K562 (cell line): ENCODE results near the gene ACTR5. TPM values are rescaled to one million over a fixed set of nuclear protein-coding genes. Genes with fewer than 3 reads are reported as not detected.

Experiments used
- ATAC-seq: fragments of 200-7000 bp; cut with Tn5 transposase; 3 replicates; pipeline ENCODE4 v1.9.1; 2020; ENCODE audit warnings: moderate library complexity
- BruUV-seq: library from RNA; stranded (reverse); fragments of 400-500 nt; replicated peaks from 2 replicates; lab custom pipeline; 2021; lab: Mats Ljungman, UMichigan
- CTCF ChIA-PET: fragments of 300-600 bp; formaldehyde crosslinking; extraction: SDS; loops from one replicate; lab custom pipeline; 2021; ENCODE audit warnings: low intra/inter-chr PET ratio; lab: Yijun Ruan, JAX
- POLR2A ChIA-PET: fragments of 300-600, 350-650 bp; sonication (Branson Sonifier 250); formaldehyde crosslinking; extraction: SDS; loops from one replicate; lab custom pipeline; 2021; ENCODE audit warnings: antibody characterized with exemption, inconsistent platforms; lab: Yijun Ruan, JAX
- DNase-seq, 4 experiments: peaks; one replicate each; pipeline versions ENCODE4 v3.0.0 to v3.0.0-alpha.2; 2011 to 2018; ENCODE audit warnings: low spot score in 3 of 4, mixed read lengths in 3 of 4; ENCODE audit errors: extremely low read depth in 1 of 4
- FAIRE-seq: peaks from 2 replicates; lab custom pipeline; 2011; peaks lifted over from hg19 to GRCh38; lab: Jason Lieb, UNC
- H2AFZ ChIP-seq: 2 replicates; pipeline ENCODE4 v1.6.0; 2011; ENCODE audit warnings: low read depth, low read length, control low read depth, inconsistent platforms
- H3K27ac ChIP-seq: fragments of 200-600 bp; 3 replicates; pipeline ENCODE4 v1.8.0; 2011; ENCODE audit warnings: low read depth, mild to moderate bottlenecking, control low read depth, inconsistent platforms, low read length, moderate library complexity, mixed read lengths; ENCODE audit errors: extremely low read depth
- H3K27me3 ChIP-seq, 2 experiments: fragments of 300-600 bp in 1 of 2; 2 replicates in 1 of 2; 3 replicates in 1 of 2; pipeline versions ENCODE4 v1.6.0 to v1.8.0; 2011; ENCODE audit warnings: inconsistent platforms in 2 of 2, low read length in 2 of 2, mild to moderate bottlenecking in 1 of 2, mixed read lengths in 1 of 2, moderate library complexity in 1 of 2; ENCODE audit not compliant: control insufficient read depth in 2 of 2, insufficient read depth in 2 of 2
- H3K36me3 ChIP-seq: fragments of 300-600 bp; 3 replicates; pipeline ENCODE4 v1.8.0; 2011; ENCODE audit warnings: mild to moderate bottlenecking, low read length, inconsistent platforms; ENCODE audit not compliant: control insufficient read depth, insufficient read depth
- H3K4me1 ChIP-seq, 2 experiments: fragments of 200-600 bp in 1 of 2; replicated peaks in 1 of 2; 2 replicates in 1 of 2; 3 replicates in 1 of 2; pipeline versions ENCODE4 v1.5.1 to v1.8.0; 2011; ENCODE audit warnings: inconsistent platforms in 2 of 2, low read length in 2 of 2, mild to moderate bottlenecking in 1 of 2, mixed read lengths in 1 of 2, moderate library complexity in 1 of 2; ENCODE audit not compliant: control insufficient read depth in 2 of 2, insufficient read depth in 2 of 2
- H3K4me2 ChIP-seq: 2 replicates; pipeline ENCODE4 v1.6.1; 2011; ENCODE audit warnings: low read length, control low read depth, inconsistent platforms, mixed read lengths; ENCODE audit not compliant: insufficient read depth
- H3K4me3 ChIP-seq: fragments of 200-600 bp; sonication (generic), shearing (Covaris generic); 2 replicates; pipeline ENCODE4 v1.5.1; 2016; ENCODE audit warnings: control low read depth, inconsistent platforms
- H3K79me2 ChIP-seq: fragments of 200-600 bp; 3 replicates; pipeline ENCODE4 v1.8.0; 2011; ENCODE audit warnings: low read length, inconsistent platforms; ENCODE audit not compliant: control insufficient read depth, insufficient read depth
- H3K9ac ChIP-seq, 2 experiments: 2 replicates each; pipeline versions ENCODE4 v1.6.0 to v1.6.1; 2011; ENCODE audit warnings: low read depth in 2 of 2, low read length in 2 of 2, control low read depth in 1 of 2, inconsistent platforms in 1 of 2, mild to moderate bottlenecking in 1 of 2, mixed read lengths in 1 of 2; ENCODE audit not compliant: insufficient read depth in 1 of 2
- H3K9me1 ChIP-seq: one replicate; pipeline ENCODE4 v1.6.0; 2011; ENCODE audit warnings: inconsistent platforms, mild to moderate bottlenecking, low read length, moderate library complexity; ENCODE audit not compliant: control insufficient read depth, insufficient read depth
- H3K9me3 ChIP-seq: replicated peaks from 2 replicates; pipeline ENCODE4 v1.5.1; 2011; ENCODE audit warnings: low read depth, low read length, inconsistent platforms; ENCODE audit not compliant: control insufficient read depth, insufficient read depth
- H4K20me1 ChIP-seq: replicated peaks from 2 replicates; pipeline ENCODE4 v1.6.1; 2011; ENCODE audit warnings: low read length, inconsistent platforms, mixed read lengths; ENCODE audit not compliant: control insufficient read depth, insufficient read depth
- ARID3B ChIP-seq: fragments of 250-450 bp; sonication (Bioruptor Pico); IDR thresholded peaks from 2 replicates; pipeline ENCODE4 v1.4.0; 2020; ENCODE audit warnings: borderline replicate concordance
- ASH1L ChIP-seq: fragments of 450-650 bp; IDR thresholded peaks from 2 replicates; pipeline ENCODE4 v1.6.1; 2018; ENCODE audit warnings: borderline replicate concordance, mild to moderate bottlenecking, low read depth; ENCODE audit not compliant: partially characterized antibody
- RAD21 ChIP-seq, 2 experiments: fragments of 250-450 bp in 1 of 2; fragments of 450-650 bp in 1 of 2; sonication (Bioruptor Pico) in 1 of 2; formaldehyde crosslinking in 1 of 2; IDR thresholded peaks in 1 of 2; conservative IDR thresholded peaks in 1 of 2; 2 replicates each; pipeline versions ENCODE4 v1.4.0 to v1.8.0; 2020 to 2022; ENCODE audit warnings: mild to moderate bottlenecking in 2 of 2, moderate library complexity in 1 of 2
- RBFOX2 ChIP-seq: fragments of 200-400 bp; formaldehyde crosslinking; IDR thresholded peaks from 2 replicates; pipeline ENCODE4 v1.6.1; 2017; ENCODE audit warnings: low read depth, mild to moderate bottlenecking, low read length, moderate library complexity
- ZBTB33 ChIP-seq: sonication (generic); formaldehyde crosslinking; IDR thresholded peaks from 2 replicates; pipeline ENCODE4 v1.8.1; 2023; ENCODE audit warnings: mild to moderate bottlenecking, missing genetic modification reagents
- ZNF174 ChIP-seq: fragments of 250-450 bp; sonication (Bioruptor Pico); IDR thresholded peaks from 2 replicates; pipeline ENCODE4 v1.4.0; 2020; ENCODE audit warnings: mild to moderate bottlenecking
- WGBS: fragments of 100-300 bp; shearing (Covaris generic); methylation state at CpG from one replicate; pipeline ENCODE4 v1.1.6; 2016; ENCODE audit warnings: low coverage, mixed read lengths; ENCODE audit not compliant: insufficient coverage; ENCODE audit errors: missing lambda C conversion rate; 5-methylcytosine and 5-hydroxymethylcytosine counted together
- in situ Hi-C: fragments of 300-500 bp; cut with MboI; formaldehyde crosslinking; loops from 4 replicates; pipeline ENCODE4 v1.15.0; 2018; ENCODE audit warnings: inconsistent platforms, mixed read lengths
- intact Hi-C: fragments of 100-400 bp; cut with micrococcal nuclease; formaldehyde crosslinking; loops from 2 replicates; pipeline ENCODE4 v1.14.2; 2022
- polyA plus RNA-seq, 8 experiments: library from polyadenylated mRNA; depleted of rRNA in 4 of 8; stranded (reverse) in 5 of 8; unstranded in 3 of 8; fragments of >200 nt; fragmentation: Nextera tagmentation in 2 of 8; fragmentation: Illumina TruSeq in 1 of 8; extraction: Ambion mirVana in 2 of 8; extraction: Trizol in 1 of 8; gene quantifications; 2 replicates each; pipeline versions ENCODE4 v1.2.1 to v1.2.3, GENCODE V29; 2011 to 2014; ENCODE audit warnings: inconsistent platforms in 1 of 8, missing spikeins in 1 of 8
- total RNA-seq, 7 experiments: library from RNA; depleted of rRNA in 6 of 7; stranded (reverse); fragments of >200 nt in 6 of 7; fragmentation: Illumina TruSeq in 2 of 7; extraction: Trizol in 2 of 7; gene quantifications; 2 replicates each; pipeline versions ENCODE4 v1.2.1 to v1.2.3, GENCODE V29; 2011 to 2021; ENCODE audit warnings: low replicate concordance in 1 of 7

Gene ACTR5
- total and polyA plus RNA-seq, 9 of the 15 experiments (the other 6 are each of a cell fraction or from before 2014, with no cell fraction given): 0.93 to 18.8 (median 12.9) TPM

DNA sequence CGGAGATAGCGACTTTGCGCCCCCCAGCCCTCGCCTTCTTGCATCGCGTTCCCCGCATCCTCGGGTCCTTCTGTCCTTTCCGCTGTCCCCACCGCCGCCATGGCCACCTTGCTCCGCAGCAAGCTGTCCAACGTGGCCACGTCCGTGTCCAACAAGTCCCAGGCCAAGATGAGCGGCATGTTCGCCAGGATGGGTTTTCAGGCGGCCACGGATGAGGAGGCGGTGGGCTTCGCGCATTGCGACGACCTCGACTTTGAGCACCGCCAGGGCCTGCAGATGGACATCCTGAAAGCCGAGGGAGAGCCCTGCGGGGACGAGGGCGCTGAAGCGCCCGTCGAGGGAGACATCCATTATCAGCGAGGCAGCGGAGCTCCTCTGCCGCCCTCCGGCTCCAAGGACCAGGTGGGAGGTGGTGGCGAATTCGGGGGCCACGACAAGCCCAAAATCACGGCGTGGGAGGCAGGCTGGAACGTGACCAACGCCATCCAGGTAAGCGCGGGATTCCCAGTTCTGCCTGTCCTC, 23.6 kb upstream of the ACTR5 start:
- intact Hi-C loops: loop anchor here (5.0 to 10.0 kb wide), 2 partner anchors 168 to 320 kb away; no protein-coding TSS in a partner anchor
- no peak overlapping the region for H3K27ac ChIP-seq
- H3K4me3 ChIP-seq: no peak overlapping the region
- H3K9me3 ChIP-seq: no peaks in the 10 kb centered on the region
- no peak for TF ChIP-seq ZNF174 (CRISPR knock-in tag)
- peak; percentile 40; the same call in 1 of the 2 replicates for TF ChIP-seq ZBTB33
- no peak for TF ChIP-seq RAD21 (CRISPR knock-in tag; conservative IDR thresholded peaks at IDR 0.05 in 1 of 2, IDR thresholded peaks at IDR 0.05 in 1 of 2)
- TF ChIP-seq RBFOX2: 0 out of 2 replicates have a peak, but pooled peaks have one; percentile 17
- TF ChIP-seq ASH1L: no peak
- no peak for TF ChIP-seq ARID3B (CRISPR knock-in tag)
- ChIA-PET CTCF (interaction anchor here (1.4 to 1.9 kb wide), 3 partner anchors 27 to 387 kb away, joined by 3 to 8 read pairs (median 5); no protein-coding TSS in a partner anchor), POLR2A (interaction anchor here (0.8 kb wide), 1 partner anchor 11 kb away, joined by 4 read pairs; no protein-coding TSS in a partner anchor)
- BruUV-seq: no TSS peak
- ATAC-seq (no peak), DNase-seq (no peak), FAIRE-seq (no peak)
- H3K36me3 ChIP-seq: no peaks in the 10 kb centered on the region
- WGBS: 23% methylated on average over 44 of the region's 46 CpGs
- peaks cover 0 to 45% of the 10 kb centered on the region in 2 experiments; a peak in 3 of 5 replicates for H3K4me1 ChIP-seq
- peaks cover 15% of the 10 kb centered on the region for H4K20me1 ChIP-seq
- no peaks in the 10 kb centered on the region for H3K79me2 ChIP-seq
- H2AFZ ChIP-seq: no peak overlapping the region
- no peak overlapping the region for H3K9ac ChIP-seq
- H3K4me2 ChIP-seq: no peak overlapping the region
- H3K27me3 ChIP-seq: peaks cover 38 to 94% of the 10 kb centered on the region in 2 experiments
- in situ Hi-C loops: no loop called here
- H3K9me1 ChIP-seq: no peaks in the 10 kb centered on the region
